Panc1 (cell line): ENCODE measurements around the gene FAM133A. TPM values are rescaled to one million over a fixed set of nuclear protein-coding genes. Genes with fewer than 3 reads are reported as not detected.

Source experiments
- ATAC-seq: fragments of 200-7000 bp; cut with Tn5 transposase; 2 replicates; pipeline ENCODE4 v1.9.1; 2020; ENCODE audit warnings: mild to moderate bottlenecking, moderate library complexity
- BruUV-seq: library from RNA; stranded (reverse); fragments of 400-500 nt; replicated peaks from 2 replicates; lab custom pipeline; 2021; lab: Mats Ljungman, UMichigan
- CTCF ChIA-PET: fragments of 300-600 bp; sonication (Branson Sonifier 250); formaldehyde crosslinking; loops from one replicate; lab custom pipeline; 2022; ENCODE audit warnings: antibody characterized with exemption; lab: Charles Lee
- POLR2A ChIA-PET: fragments of 300-600 bp; sonication (Branson Sonifier 250); formaldehyde crosslinking; loops from one replicate; lab custom pipeline; 2022; ENCODE audit warnings: antibody characterized with exemption; lab: Charles Lee
- DNase-seq: peaks from one replicate; pipeline ENCODE4 v3.0.0-alpha.2; 2010; ENCODE audit warnings: low read depth, low spot score
- H3K27ac ChIP-seq: 2 replicates; pipeline ENCODE4 v1.5.1; 2011; ENCODE audit warnings: mild to moderate bottlenecking, low read length, inconsistent platforms
- H3K27me3 ChIP-seq: fragments of 200-500 bp; sonication (Bioruptor generic); 2 replicates; pipeline ENCODE4 v1.6.0; 2014; ENCODE audit warnings: low read length, inconsistent platforms; ENCODE audit not compliant: control insufficient read depth, insufficient read depth
- H3K36me3 ChIP-seq: fragments of 200-500 bp; sonication (Bioruptor generic); 2 replicates; pipeline ENCODE4 v1.5.1; 2014; ENCODE audit warnings: inconsistent platforms, mild to moderate bottlenecking, low read length, moderate library complexity; ENCODE audit not compliant: control insufficient read depth, insufficient read depth
- H3K4me1 ChIP-seq: 2 replicates; pipeline ENCODE4 v1.5.1; 2011; ENCODE audit warnings: inconsistent platforms, mild to moderate bottlenecking, low read length, moderate library complexity; ENCODE audit not compliant: control insufficient read depth, insufficient read depth
- H3K4me3 ChIP-seq, 2 experiments: 2 replicates each; pipeline ENCODE4 v1.5.1; 2011 to 2012; ENCODE audit warnings: low read depth in 2 of 2, low read length in 2 of 2, mild to moderate bottlenecking in 2 of 2, inconsistent platforms in 1 of 2, moderate library complexity in 1 of 2
- H3K9me3 ChIP-seq: fragments of 200-500 bp; sonication (Bioruptor generic); 2 replicates; pipeline ENCODE4 v1.5.1; 2014; ENCODE audit warnings: low read depth, mild to moderate bottlenecking, inconsistent platforms, low read length, moderate library complexity; ENCODE audit not compliant: control insufficient read depth, insufficient read depth
- POLR2AphosphoS5 ChIP-seq: IDR thresholded peaks from 2 replicates; pipeline ENCODE4 v1.6.1; 2012; ENCODE audit warnings: mild to moderate bottlenecking, low read depth, low read length, moderate library complexity
- SIN3A ChIP-seq: IDR thresholded peaks from 2 replicates; pipeline ENCODE4 v1.6.1; 2012; ENCODE audit warnings: low read depth, mild to moderate bottlenecking, low read length, moderate library complexity, borderline replicate concordance; ENCODE audit not compliant: insufficient read depth
- TCF7L2 ChIP-seq: IDR thresholded peaks from 2 replicates; pipeline ENCODE4 v1.6.1; 2011; ENCODE audit warnings: mild to moderate bottlenecking, low read depth, low read length, inconsistent platforms
- in situ Hi-C: cut with HindIII; loops from 2 replicates; pipeline ENCODE4 v1.10.0; 2016; ENCODE audit warnings: low sequenced_read_pairs, low pct_unique_long_range_greater_than_20kb
- intact Hi-C: fragments of 100-400 bp; cut with micrococcal nuclease; formaldehyde crosslinking; loops from one replicate; pipeline ENCODE4 v1.10.0; 2022; ENCODE audit not compliant: unreplicated experiment
- total RNA-seq: library from RNA; stranded (reverse); gene quantifications from one replicate; pipeline ENCODE4 v1.2.1, GENCODE V29; 2021; ENCODE audit not compliant: unreplicated experiment
- TF ChIP-seq, protein P1 (sequence below), 2 experiments: IDR thresholded peaks; 2 replicates each; pipeline ENCODE4 v1.6.1; 2011 to 2012; ENCODE audit warnings: low read depth in 2 of 2, control low read depth in 1 of 2, low read length in 1 of 2, mild to moderate bottlenecking in 1 of 2, moderate library complexity in 1 of 2; ENCODE audit not compliant: insufficient read depth in 1 of 2
- TF ChIP-seq, protein P2 (sequence below): fragments of 450-650 bp; IDR thresholded peaks from 2 replicates; pipeline ENCODE4 v1.5.1; 2017; ENCODE audit warnings: mild to moderate bottlenecking

Gene FAM133A
- total RNA-seq, 1 experiment from 2014 or later: not detected

DNA sequence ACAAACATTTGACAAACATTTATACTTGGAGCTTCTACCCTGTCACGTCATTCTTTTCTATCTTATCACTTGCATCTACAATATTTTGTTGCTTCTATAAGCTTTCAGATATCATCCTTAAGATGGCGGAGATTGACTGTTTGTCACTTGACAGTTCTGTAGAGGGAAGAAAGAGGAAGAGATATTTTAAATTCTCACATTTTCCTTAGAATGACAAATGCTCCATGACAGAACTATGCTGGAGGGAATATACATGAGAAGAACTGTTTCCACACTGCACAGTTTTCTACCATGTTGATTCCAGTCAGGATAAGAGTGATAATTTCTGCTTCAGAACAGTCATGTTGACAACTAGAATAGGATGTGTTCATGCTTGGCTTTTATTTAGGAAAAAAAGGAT is 29.7 kb downstream of the FAM133A start:
- TF ChIP-seq SIN3A (no peak), TCF7L2 (no peak), POLR2AphosphoS5 (no peak)
- TF ChIP-seq, protein P1, sequence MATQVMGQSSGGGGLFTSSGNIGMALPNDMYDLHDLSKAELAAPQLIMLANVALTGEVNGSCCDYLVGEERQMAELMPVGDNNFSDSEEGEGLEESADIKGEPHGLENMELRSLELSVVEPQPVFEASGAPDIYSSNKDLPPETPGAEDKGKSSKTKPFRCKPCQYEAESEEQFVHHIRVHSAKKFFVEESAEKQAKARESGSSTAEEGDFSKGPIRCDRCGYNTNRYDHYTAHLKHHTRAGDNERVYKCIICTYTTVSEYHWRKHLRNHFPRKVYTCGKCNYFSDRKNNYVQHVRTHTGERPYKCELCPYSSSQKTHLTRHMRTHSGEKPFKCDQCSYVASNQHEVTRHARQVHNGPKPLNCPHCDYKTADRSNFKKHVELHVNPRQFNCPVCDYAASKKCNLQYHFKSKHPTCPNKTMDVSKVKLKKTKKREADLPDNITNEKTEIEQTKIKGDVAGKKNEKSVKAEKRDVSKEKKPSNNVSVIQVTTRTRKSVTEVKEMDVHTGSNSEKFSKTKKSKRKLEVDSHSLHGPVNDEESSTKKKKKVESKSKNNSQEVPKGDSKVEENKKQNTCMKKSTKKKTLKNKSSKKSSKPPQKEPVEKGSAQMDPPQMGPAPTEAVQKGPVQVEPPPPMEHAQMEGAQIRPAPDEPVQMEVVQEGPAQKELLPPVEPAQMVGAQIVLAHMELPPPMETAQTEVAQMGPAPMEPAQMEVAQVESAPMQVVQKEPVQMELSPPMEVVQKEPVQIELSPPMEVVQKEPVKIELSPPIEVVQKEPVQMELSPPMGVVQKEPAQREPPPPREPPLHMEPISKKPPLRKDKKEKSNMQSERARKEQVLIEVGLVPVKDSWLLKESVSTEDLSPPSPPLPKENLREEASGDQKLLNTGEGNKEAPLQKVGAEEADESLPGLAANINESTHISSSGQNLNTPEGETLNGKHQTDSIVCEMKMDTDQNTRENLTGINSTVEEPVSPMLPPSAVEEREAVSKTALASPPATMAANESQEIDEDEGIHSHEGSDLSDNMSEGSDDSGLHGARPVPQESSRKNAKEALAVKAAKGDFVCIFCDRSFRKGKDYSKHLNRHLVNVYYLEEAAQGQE (IDR thresholded peaks at IDR 0.05; ENCODE audit: insufficient read depth in 1 of 2, low read depth in 2 of 2, low read length in 1 of 2): no peak
- TF ChIP-seq, protein P2, sequence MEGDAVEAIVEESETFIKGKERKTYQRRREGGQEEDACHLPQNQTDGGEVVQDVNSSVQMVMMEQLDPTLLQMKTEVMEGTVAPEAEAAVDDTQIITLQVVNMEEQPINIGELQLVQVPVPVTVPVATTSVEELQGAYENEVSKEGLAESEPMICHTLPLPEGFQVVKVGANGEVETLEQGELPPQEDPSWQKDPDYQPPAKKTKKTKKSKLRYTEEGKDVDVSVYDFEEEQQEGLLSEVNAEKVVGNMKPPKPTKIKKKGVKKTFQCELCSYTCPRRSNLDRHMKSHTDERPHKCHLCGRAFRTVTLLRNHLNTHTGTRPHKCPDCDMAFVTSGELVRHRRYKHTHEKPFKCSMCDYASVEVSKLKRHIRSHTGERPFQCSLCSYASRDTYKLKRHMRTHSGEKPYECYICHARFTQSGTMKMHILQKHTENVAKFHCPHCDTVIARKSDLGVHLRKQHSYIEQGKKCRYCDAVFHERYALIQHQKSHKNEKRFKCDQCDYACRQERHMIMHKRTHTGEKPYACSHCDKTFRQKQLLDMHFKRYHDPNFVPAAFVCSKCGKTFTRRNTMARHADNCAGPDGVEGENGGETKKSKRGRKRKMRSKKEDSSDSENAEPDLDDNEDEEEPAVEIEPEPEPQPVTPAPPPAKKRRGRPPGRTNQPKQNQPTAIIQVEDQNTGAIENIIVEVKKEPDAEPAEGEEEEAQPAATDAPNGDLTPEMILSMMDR: no peak
- intact Hi-C loops: no loop called here
- BruUV-seq: no TSS peak

DNA sequence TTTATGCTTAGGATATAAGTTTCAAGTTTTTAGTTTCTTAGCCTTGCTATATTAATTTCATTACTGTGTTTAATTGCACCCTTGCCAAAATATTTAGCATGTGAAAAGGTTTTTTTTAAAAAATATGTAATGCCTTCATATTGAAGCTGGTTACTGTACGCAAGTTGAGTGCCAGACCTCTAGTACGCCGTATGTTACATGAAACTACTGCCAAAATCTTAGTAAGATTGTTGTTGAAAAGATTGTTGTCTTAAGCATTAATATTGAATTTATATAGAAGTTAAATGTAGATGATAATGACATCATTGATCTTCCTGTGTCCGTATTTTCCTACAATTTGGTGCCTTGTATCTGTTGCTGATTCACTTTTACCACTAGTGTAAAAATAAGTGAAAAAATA is 37.1 kb downstream of the FAM133A start:
- Histone ChIP-seq H3K4me1 (no peaks in the 10 kb centered on the region), H3K27ac (no peak overlapping the region), H3K9me3 (no peaks in the 10 kb centered on the region), H3K27me3 (no peaks in the 10 kb centered on the region), H3K4me3 (no peak overlapping the region), H3K36me3 (no peaks in the 10 kb centered on the region)
- DNase-seq: no peak
- intact Hi-C loops: no loop called here
- ChIA-PET POLR2A (no interaction called here), CTCF (no interaction called here)
- in situ Hi-C loops: no loop called here
- no peak for ATAC-seq
- TF ChIP-seq SIN3A (no peak), POLR2AphosphoS5 (no peak), TCF7L2 (no peak)
- TF ChIP-seq, protein P2: no peak
- TF ChIP-seq, protein P1 (IDR thresholded peaks at IDR 0.05; ENCODE audit: insufficient read depth in 1 of 2, low read depth in 2 of 2, low read length in 1 of 2): no peak
- BruUV-seq: no TSS peak

More for the DNA sequence above, 29.7 kb downstream of the FAM133A start:
- DNase-seq: no peak
- H3K4me1 ChIP-seq: no peaks in the 10 kb centered on the region
- CTCF ChIA-PET: no interaction called here
- H3K4me3 ChIP-seq: no peak overlapping the region
- POLR2A ChIA-PET: no interaction called here
- no peaks in the 10 kb centered on the region for H3K36me3 ChIP-seq
- H3K27me3 ChIP-seq: no peaks in the 10 kb centered on the region
- no peak for ATAC-seq
- no peak overlapping the region for H3K27ac ChIP-seq
- no peaks in the 10 kb centered on the region for H3K9me3 ChIP-seq
- in situ Hi-C loops: no loop called here
